K562 (cell line): ENCODE data around the gene ALDH1A2. TPM values are rescaled to one million over a fixed set of nuclear protein-coding genes. Genes with fewer than 3 reads are reported as not detected.

Experiments
- ATF1 ChIP-seq, 2 experiments: fragments of 450-650 bp in 1 of 2; IDR thresholded peaks; 2 replicates each; pipeline ENCODE4 v1.6.1; 2016; ENCODE audit warnings: missing compliant biosample characterization in 1 of 2, missing genetic modification characterization in 1 of 2
- BCL6 ChIP-seq: fragments of 250-450 bp; sonication (Bioruptor Pico); IDR thresholded peaks from 2 replicates; pipeline ENCODE4 v1.4.0; 2020
- C11orf30 ChIP-seq: fragments of 450-650 bp; IDR thresholded peaks from 2 replicates; pipeline ENCODE4 v1.6.1; 2016; ENCODE audit warnings: low read depth, mild to moderate bottlenecking
- CEBPB ChIP-seq: fragments of 450-650 bp; IDR thresholded peaks from 2 replicates; pipeline ENCODE4 v1.6.1; 2016; ENCODE audit warnings: missing genetic modification characterization, missing compliant biosample characterization
- E4F1 ChIP-seq: fragments of 250-450 bp; sonication (Bioruptor Pico); IDR thresholded peaks from 2 replicates; pipeline ENCODE4 v1.5.0; 2021; ENCODE audit warnings: mild to moderate bottlenecking, borderline replicate concordance
- HINFP ChIP-seq: fragments of 450-650 bp; conservative IDR thresholded peaks from 2 replicates; pipeline ENCODE4 v1.6.1; 2016; ENCODE audit warnings: missing genetic modification characterization, low read depth, mild to moderate bottlenecking, control low read depth, missing compliant biosample characterization
- KLF13 ChIP-seq: fragments of 450-650 bp; IDR thresholded peaks from 2 replicates; pipeline ENCODE4 v1.6.1; 2016; ENCODE audit warnings: missing genetic modification characterization, low read depth, mild to moderate bottlenecking, missing compliant biosample characterization, moderate library complexity, borderline replicate concordance
- KLF6 ChIP-seq: fragments of 250-450 bp; sonication (Bioruptor Pico); IDR thresholded peaks from 2 replicates; pipeline ENCODE4 v1.4.0; 2020; ENCODE audit warnings: mild to moderate bottlenecking, moderate library complexity, borderline replicate concordance
- MCM7 ChIP-seq, 2 experiments: fragments of 450-650 bp; IDR thresholded peaks; 2 replicates each; pipeline ENCODE4 v1.6.1; 2016 to 2018
- PKNOX1 ChIP-seq: fragments of 450-650 bp; IDR thresholded peaks from 2 replicates; pipeline ENCODE4 v1.6.1; 2016
- PYGO2 ChIP-seq: fragments of 450-650 bp; IDR thresholded peaks from 2 replicates; pipeline ENCODE4 v1.6.1; 2016; ENCODE audit warnings: mild to moderate bottlenecking, missing genetic modification characterization, moderate library complexity, missing compliant biosample characterization
- RFX1 ChIP-seq: fragments of 450-650 bp; IDR thresholded peaks from 2 replicates; pipeline ENCODE4 v1.6.1; 2016; ENCODE audit warnings: mild to moderate bottlenecking, moderate library complexity
- RREB1 ChIP-seq: fragments of 250-450 bp; sonication (Bioruptor Pico); IDR thresholded peaks from 2 replicates; pipeline ENCODE4 v1.4.0; 2020
- SRF ChIP-seq, 2 experiments: fragments of 250-450, 450-650 bp in 1 of 2; sonication (Bioruptor Pico) in 1 of 2; sonication (generic) in 1 of 2; formaldehyde crosslinking; IDR thresholded peaks; 2 replicates each; pipeline versions ENCODE4 v1.5.0 to v1.5.1; 2020 to 2022; ENCODE audit warnings: mild to moderate bottlenecking in 1 of 2, missing genetic modification reagents in 1 of 2
- ZNF239 ChIP-seq: fragments of 250-450 bp; sonication (Bioruptor Pico); IDR thresholded peaks from 2 replicates; pipeline ENCODE4 v1.4.0; 2020; ENCODE audit warnings: mild to moderate bottlenecking
- ZNF583 ChIP-seq: fragments of 250-450 bp; sonication (Bioruptor Pico); IDR thresholded peaks from 2 replicates; pipeline ENCODE4 v1.4.0; 2020
- ZNF766 ChIP-seq: fragments of 200-800 bp; sonication (Bioruptor generic); conservative IDR thresholded peaks from 2 replicates; pipeline ENCODE4 v1.6.1; 2016; ENCODE audit warnings: missing genetic modification characterization, missing compliant biosample characterization
- ZSCAN32 ChIP-seq: fragments of 450-650 bp; formaldehyde crosslinking; IDR thresholded peaks from 2 replicates; pipeline ENCODE4 v1.4.0; 2020; ENCODE audit warnings: mild to moderate bottlenecking, moderate library complexity
- polyA plus RNA-seq, 8 experiments: library from polyadenylated mRNA; depleted of rRNA in 4 of 8; stranded (reverse) in 5 of 8; unstranded in 3 of 8; fragments of >200 nt; fragmentation: Nextera tagmentation in 2 of 8; fragmentation: Illumina TruSeq in 1 of 8; extraction: Ambion mirVana in 2 of 8; extraction: Trizol in 1 of 8; gene quantifications; 2 replicates each; pipeline versions ENCODE4 v1.2.1 to v1.2.3, GENCODE V29; 2011 to 2014; ENCODE audit warnings: inconsistent platforms in 1 of 8, missing spikeins in 1 of 8
- total RNA-seq, 7 experiments: library from RNA; depleted of rRNA in 6 of 7; stranded (reverse); fragments of >200 nt in 6 of 7; fragmentation: Illumina TruSeq in 2 of 7; extraction: Trizol in 2 of 7; gene quantifications; 2 replicates each; pipeline versions ENCODE4 v1.2.1 to v1.2.3, GENCODE V29; 2011 to 2021; ENCODE audit warnings: low replicate concordance in 1 of 7

The ALDH1A2 gene
- total and polyA plus RNA-seq, 9 of the 15 experiments (the other 6 are each of a cell fraction or from before 2014, with no cell fraction given) = 115 to 393 (median 333) TPM

GRCh38 chr15:57950381-57950946, 115.0 kb downstream of the ALDH1A2 start (continued):
- TF ChIP-seq PKNOX1 (peak; percentile 76), ZNF583 (peak; percentile 87), ZNF766 (CRISPR knock-in tag) (peak; percentile 81; the same call in 1 of the 2 replicates), HINFP (peak; percentile 76), CEBPB (tag) (peak; percentile 91), KLF13 (tag) (peak; percentile 43; the same call in 1 of the 2 replicates), C11orf30 (peak; percentile 85), ATF1 (CRISPR knock-in tag; IDR thresholded peaks at IDR 0.05) (no peak), ATF1 (tag; IDR thresholded peaks at IDR 0.05) (peak; percentile 65), E4F1 (CRISPR knock-in tag) (0 out of 2 replicates have a peak, but pooled peaks have one; percentile 35), ZNF239 (CRISPR knock-in tag) (peak; percentile 74), MCM7 (IDR thresholded peaks at IDR 0.05) (no peak), KLF6 (CRISPR knock-in tag) (peak; percentile 76), RFX1 (peak; percentile 36), ZSCAN32 (CRISPR knock-in tag) (peak; percentile 84), BCL6 (CRISPR knock-in tag) (peak; percentile 68), RREB1 (CRISPR knock-in tag) (peak; percentile 24; the same call in 1 of the 2 replicates), PYGO2 (tag) (0 out of 2 replicates have a peak, but pooled peaks have one; percentile 21), SRF (CRISPR knock-in tag; IDR thresholded peaks at IDR 0.05) (0 out of 4 replicates have a peak, but pooled peaks of 1 of the 2 experiments have one; percentile 17)
